Astrocyte of the cerebellum (primary cell): ENCODE measurements around the gene FNDC11.

Experiments
- DNase-seq: peaks from one replicate; pipeline ENCODE4 v3.0.0-alpha.2; 2011; ENCODE audit warnings: low read depth
- H3K4me3 ChIP-seq: 2 replicates; pipeline ENCODE4 v1.5.1; 2011; ENCODE audit warnings: mild to moderate bottlenecking, low read depth, low read length, moderate library complexity
- in situ Hi-C: cut with HindIII; loops from 2 replicates; pipeline ENCODE4 v1.10.0; 2017; ENCODE audit warnings: low sequenced_read_pairs
- TF ChIP-seq, protein P1 (sequence below): IDR thresholded peaks from 2 replicates; pipeline ENCODE4 v1.5.1; 2012; ENCODE audit warnings: low read length, low read depth, moderate library complexity, mild to moderate bottlenecking; ENCODE audit errors: missing control alignments

Gene FNDC11

DNA sequence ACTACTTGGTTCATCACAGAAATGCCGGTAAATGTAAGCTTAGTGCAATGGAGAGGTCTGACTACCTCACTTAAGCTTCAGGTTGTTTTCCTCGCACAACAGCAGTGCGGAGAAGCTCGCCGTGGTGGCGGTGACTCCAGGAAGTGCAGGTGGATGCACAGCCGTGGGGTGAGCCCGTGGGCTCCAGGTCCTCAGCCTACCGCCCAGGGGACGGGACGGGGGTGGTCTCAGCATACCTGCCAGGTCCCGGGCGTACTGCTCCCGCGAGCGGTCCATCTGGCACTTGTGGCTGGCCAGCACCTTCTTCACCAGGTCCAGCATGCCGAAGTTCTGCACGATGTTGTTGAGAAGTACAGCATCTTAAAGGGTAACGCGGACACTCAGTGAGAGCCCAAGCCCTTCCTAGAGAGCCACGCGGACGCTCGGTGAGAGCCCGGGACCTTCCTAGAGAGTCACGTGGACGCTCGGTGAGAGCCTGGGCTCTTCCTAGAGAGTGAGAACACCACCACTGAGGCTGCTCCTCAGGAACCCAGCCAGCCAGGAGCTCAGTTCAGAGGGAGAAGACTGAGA, 37.9 kb downstream of the FNDC11 start:
- DNase-seq = no peak
- no peak overlapping the region for H3K4me3 ChIP-seq
- in situ Hi-C loops = no loop called here
- TF ChIP-seq, protein P1, sequence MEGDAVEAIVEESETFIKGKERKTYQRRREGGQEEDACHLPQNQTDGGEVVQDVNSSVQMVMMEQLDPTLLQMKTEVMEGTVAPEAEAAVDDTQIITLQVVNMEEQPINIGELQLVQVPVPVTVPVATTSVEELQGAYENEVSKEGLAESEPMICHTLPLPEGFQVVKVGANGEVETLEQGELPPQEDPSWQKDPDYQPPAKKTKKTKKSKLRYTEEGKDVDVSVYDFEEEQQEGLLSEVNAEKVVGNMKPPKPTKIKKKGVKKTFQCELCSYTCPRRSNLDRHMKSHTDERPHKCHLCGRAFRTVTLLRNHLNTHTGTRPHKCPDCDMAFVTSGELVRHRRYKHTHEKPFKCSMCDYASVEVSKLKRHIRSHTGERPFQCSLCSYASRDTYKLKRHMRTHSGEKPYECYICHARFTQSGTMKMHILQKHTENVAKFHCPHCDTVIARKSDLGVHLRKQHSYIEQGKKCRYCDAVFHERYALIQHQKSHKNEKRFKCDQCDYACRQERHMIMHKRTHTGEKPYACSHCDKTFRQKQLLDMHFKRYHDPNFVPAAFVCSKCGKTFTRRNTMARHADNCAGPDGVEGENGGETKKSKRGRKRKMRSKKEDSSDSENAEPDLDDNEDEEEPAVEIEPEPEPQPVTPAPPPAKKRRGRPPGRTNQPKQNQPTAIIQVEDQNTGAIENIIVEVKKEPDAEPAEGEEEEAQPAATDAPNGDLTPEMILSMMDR = no peak

DNA sequence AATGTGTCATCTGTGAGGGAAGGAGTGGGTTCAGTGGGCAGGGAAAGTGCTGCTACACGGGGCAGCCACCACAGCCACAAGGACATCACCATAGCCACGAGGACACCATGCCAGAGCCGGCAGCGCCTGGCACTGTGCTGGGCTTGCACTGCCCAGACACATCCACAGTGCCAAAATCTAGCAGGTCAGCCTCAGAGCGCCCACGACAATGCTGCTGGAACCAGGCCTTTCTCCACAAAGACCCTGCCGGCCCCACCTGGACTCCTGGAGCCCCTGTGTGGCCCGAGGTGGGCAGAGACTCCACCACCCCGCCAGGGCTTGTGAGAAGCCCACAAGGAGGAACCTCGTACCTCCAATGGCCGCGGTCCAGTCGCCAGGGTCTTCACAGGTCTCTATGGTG, 38.7 kb downstream of the FNDC11 start:
- TF ChIP-seq, protein P1 = no peak

DNA sequence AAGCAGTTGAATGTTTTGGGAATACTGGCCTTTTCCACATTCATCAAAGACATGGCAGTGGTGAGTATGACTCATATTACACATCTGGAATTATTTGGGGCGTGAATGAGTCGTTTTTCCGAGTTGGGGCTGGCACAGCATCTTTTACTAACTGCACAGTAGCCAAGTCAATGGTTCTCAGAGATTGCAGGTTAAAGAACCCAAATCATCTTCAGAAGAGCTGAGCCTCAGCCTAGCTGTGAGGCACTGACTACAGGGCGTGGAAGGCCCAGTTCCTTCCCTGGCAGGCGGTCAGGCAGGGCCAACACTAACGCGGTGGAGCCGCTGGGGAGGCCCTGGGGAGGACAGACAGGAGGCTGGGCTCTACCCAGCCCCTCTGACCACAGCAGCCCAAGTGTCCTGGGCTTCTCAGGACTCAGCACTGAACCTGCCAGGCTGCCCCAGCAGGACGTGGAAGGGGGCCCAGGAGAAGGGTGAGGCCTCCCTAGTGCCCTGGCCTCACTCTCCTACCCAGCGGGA, 40.1 kb downstream of the FNDC11 start:
- H3K4me3 ChIP-seq = no peak overlapping the region
- TF ChIP-seq, protein P1 = no peak
- DNase-seq = peak; percentile 51
- in situ Hi-C loops = no loop called here

More for the DNA sequence above, 38.7 kb downstream of the FNDC11 start:
- in situ Hi-C loops = no loop called here
- H3K4me3 ChIP-seq = no peak overlapping the region
- DNase-seq = no peak

DNA sequence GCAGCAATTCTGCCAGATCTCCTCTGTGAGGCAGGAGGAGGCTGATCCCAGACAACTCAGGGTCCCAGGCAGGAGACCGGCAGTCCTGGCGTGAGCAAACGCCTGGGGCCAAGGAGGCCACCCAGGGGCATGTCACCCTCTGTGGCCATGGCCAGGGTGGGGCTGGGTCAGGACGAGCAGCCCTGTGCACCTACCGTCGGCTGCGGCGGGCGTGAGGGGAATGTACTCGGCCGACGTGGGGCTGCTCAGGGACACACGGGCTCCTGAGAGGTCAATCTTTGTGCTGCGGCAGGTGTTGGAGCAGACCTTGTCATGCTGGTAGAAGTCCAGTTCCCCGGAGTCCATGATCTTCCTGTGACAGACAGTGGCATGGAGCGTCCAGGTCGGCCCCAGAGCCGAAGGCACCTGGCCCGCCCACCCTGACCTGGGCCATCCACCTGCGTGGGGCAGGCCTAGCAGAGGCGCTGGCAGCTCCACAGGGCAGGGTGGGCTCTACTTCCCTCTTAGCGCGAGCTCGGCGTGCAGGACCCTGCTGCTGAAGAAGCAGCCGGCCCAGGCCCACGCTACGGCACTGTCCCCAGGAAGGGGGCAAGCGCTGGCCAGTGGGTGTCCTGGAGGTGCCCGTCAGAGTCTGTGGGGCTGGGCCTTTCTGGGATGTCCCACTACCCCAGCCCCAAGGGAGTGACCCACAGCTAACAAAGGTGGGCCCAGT, 41.6 kb downstream of the FNDC11 start:
- in situ Hi-C loops = no loop called here
- TF ChIP-seq, protein P1 = no peak
- no peak overlapping the region for H3K4me3 ChIP-seq
- no peak for DNase-seq

DNA sequence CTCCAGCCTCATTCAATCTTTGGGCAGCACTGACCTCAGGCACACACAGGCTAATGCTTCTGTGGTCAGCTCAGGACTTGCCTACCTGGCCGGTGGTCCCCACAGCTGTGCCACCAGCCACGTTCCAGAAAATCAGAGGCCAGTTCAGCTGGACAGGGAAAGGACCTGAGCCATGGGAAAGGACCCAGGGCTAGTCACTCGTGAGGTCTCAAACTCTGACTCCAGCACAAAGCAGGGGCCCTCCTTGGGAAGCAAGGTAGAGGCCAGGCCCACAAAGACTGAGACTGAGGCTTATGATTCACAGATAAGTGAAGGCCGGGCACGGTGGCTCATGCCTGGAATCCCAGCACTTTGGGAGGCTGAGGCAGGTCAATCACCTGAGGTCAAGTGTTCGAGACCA, 42.5 kb downstream of the FNDC11 start:
- H3K4me3 ChIP-seq = no peak overlapping the region

DNA sequence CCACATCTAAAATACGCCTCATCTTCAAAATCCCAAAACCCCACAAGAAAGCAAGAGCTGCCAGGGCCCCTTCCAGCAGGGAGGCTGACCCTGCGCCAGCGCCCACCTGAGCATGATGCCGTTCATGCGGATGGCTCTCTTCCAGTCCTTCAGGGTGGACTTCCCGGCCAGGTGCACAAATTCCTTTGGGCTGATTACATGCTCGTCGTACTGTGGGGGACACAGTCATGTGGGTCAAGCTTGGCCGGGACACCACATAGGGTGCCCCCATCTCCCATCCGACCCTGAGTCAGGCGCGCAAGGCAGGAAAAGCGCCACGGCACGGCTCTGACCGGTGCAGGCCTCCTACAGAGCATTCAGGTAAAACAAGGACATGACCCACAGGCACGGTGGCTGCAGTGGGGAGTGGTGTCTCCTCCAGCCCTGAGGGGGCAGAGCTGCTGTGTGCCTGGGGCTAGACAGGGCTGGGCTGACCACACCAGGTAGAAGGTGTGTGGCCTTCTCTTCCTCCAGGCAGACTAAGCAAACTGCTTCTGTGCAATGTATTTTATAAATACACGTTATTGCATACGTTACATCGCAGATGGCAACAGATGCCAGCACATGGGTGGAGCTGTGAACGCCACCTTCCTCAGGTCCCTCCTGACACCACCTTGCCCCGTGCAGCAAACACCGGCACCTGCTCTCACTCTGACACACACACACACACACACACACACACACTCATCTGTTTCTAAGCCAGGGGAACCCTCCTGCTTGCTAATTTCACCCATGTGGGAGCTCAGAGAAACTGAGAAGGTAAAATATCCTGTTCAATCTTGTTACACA, 43.9 kb downstream of the FNDC11 start:
- in situ Hi-C loops = no loop called here
- no peak for DNase-seq
- H3K4me3 ChIP-seq = no peak overlapping the region
- TF ChIP-seq, protein P1 = no peak

More for the DNA sequence above, 42.5 kb downstream of the FNDC11 start:
- TF ChIP-seq, protein P1 = no peak
- DNase-seq = no peak
- in situ Hi-C loops = no loop called here
